ENCODE results near the gene CSRP1. TPM values are rescaled to one million over a fixed set of nuclear protein-coding genes. Genes with fewer than 3 reads are reported as not detected.
A peak's percentile ranks its signal among the peaks of the same experiment; 100 is the strongest.
"Not testable (repeated sequence)": the region's sequence is repeated elsewhere in the genome, so short reads cannot be mapped to it uniquely, and the experiment has no call there.

CSRP1 gene
- polyA plus RNA-seq, 2 of the 4 experiments (the other 2 are of a cell fraction) = 277 to 655 TPM

- peak overlapping the region in 1 of 2 experiments; percentile 86; a peak in 3 of 6 replicates for H3K27ac ChIP-seq
- H3K4me1 ChIP-seq = peaks cover 61% of the 10 kb centered on the region
- CTCF ChIA-PET = interaction anchor here (4.8 to 34.3 kb wide), 4 partner anchors 13 to 45 kb away, joined by 86 to 1452 read pairs (median 253); partner anchors contain the start of genes CSRP1 and PHLDA3
- POLR2A ChIA-PET = interaction anchor here (3.2 kb wide), 1 partner anchor 10 kb away, joined by 28 read pairs; the partner anchor contains the start of gene PHLDA3
- no peaks in the 10 kb centered on the region for H3K9me3 ChIP-seq
- DNase-seq (ENCODE audit: low read depth in 1 of 2, low spot score in 1 of 2) (no peak), FAIRE-seq (no peak), ATAC-seq (no peak)
- 93% methylated on average over 4 of the region's 4 CpGs for WGBS (ENCODE audit: missing lambda C conversion rate)
- H3K4me2 ChIP-seq = no peak overlapping the region
- H3K4me3 ChIP-seq = no peak overlapping the region
- TF ChIP-seq ATOH8 (CRISPR knock-in tag; IDR thresholded peaks at IDR 0.05; ENCODE audit: low read depth) (no peak), CTCF (IDR thresholded peaks at IDR 0.05) (no peak), NFE2L2 (conservative IDR thresholded peaks at IDR 0.05; ENCODE audit: low read length) (no peak), POLR2AphosphoS2 (conservative IDR thresholded peaks at IDR 0.05; ENCODE audit: low read length) (no peak), MYC (IDR thresholded peaks at IDR 0.05; ENCODE audit: borderline replicate concordance, low read length) (no peak), HOXB13 (CRISPR knock-in tag; IDR thresholded peaks at IDR 0.05; ENCODE audit: low read depth) (no peak), CHD2 (IDR thresholded peaks at IDR 0.05; ENCODE audit: low read length, partially characterized antibody) (no peak), TFCP2L1 (CRISPR knock-in tag; IDR thresholded peaks at IDR 0.05) (no peak), FOSB (CRISPR knock-in tag; IDR thresholded peaks at IDR 0.05) (no peak), CEBPB (IDR thresholded peaks at IDR 0.05) (no peak), HOXB5 (CRISPR knock-in tag; IDR thresholded peaks at IDR 0.05) (no peak)
These were observed 27.7 kb downstream of the CSRP1 start for GRCh38 chr1:201479201-201479730.

GRCh38 chr1:201478666-201479065, 28.3 kb downstream of the CSRP1 start:
- H3K4me3 ChIP-seq; FAIRE-seq; H3K9me3 ChIP-seq; ATAC-seq; H3K4me2 ChIP-seq; DNase-seq (ENCODE audit: low read depth in 1 of 2, low spot score in 1 of 2): not testable (repeated sequence)
- WGBS (ENCODE audit: missing lambda C conversion rate) = 91% methylated on average over 3 of the region's 3 CpGs
- Histone ChIP-seq H3K27ac (peak overlapping the region in 1 of 2 experiments; percentile 86; a peak in 2 of 6 replicates), H3K4me1 (peaks cover 61% of the 10 kb centered on the region)
- CTCF ChIA-PET = interaction anchor here (3.6 to 34.3 kb wide), 5 partner anchors 12 to 44 kb away, joined by 19 to 1452 read pairs (median 188); partner anchors contain the start of genes CSRP1 and PHLDA3
- POLR2A ChIA-PET = interaction anchor here (3.2 kb wide), 1 partner anchor 10 kb away, joined by 28 read pairs; the partner anchor contains the start of gene PHLDA3

- peak overlapping the region; percentile 37 to 75; a peak in 4 of 6 replicates for H3K27ac ChIP-seq
- peak; percentile 54 to 69; a peak in 3 of 4 replicates for TF ChIP-seq CEBPB (IDR thresholded peaks at IDR 0.05)
- no peak for TF ChIP-seq ZFP36 (IDR thresholded peaks at IDR 0.05; ENCODE audit: borderline replicate concordance, partially characterized antibody)
- TF ChIP-seq MAZ (IDR thresholded peaks at IDR 0.05; ENCODE audit: borderline replicate concordance, low read depth, low read length) = no peak
- no peak for TF ChIP-seq EP300 (IDR thresholded peaks at IDR 0.05)
- TF ChIP-seq PHF8 (IDR thresholded peaks at IDR 0.05; ENCODE audit: borderline replicate concordance, low read depth) = no peak
- no peak for TF ChIP-seq HDAC2 (IDR thresholded peaks at IDR 0.05)
- 46% methylated on average over 6 of the region's 6 CpGs for WGBS (ENCODE audit: missing lambda C conversion rate)
- CTCF ChIA-PET = interaction anchor here (2.3 to 34.3 kb wide), 5 partner anchors 10 to 41 kb away, joined by 9 to 1452 read pairs (median 188); partner anchors contain the start of genes CSRP1 and PHLDA3
- no peak for FAIRE-seq
- peaks cover 52% of the 10 kb centered on the region for H3K4me1 ChIP-seq
- POLR2A ChIA-PET = interaction anchor here (0.5 kb wide), 1 partner anchor 14 kb away, joined by 3 read pairs; no protein-coding TSS in a partner anchor
- ATAC-seq = no peak
- no peak overlapping the region for H3K4me3 ChIP-seq
- no peak for DNase-seq (ENCODE audit: low read depth in 1 of 2, low spot score in 1 of 2)
- peak overlapping the region; percentile 37 for H3K4me2 ChIP-seq
- H3K9me3 ChIP-seq = no peaks in the 10 kb centered on the region
These were observed 30.1 kb downstream of the CSRP1 start for GRCh38 chr1:201476670-201477344.
